Measurements from ENCODE around the gene DNAH3.

DNAH3 gene

DNA sequence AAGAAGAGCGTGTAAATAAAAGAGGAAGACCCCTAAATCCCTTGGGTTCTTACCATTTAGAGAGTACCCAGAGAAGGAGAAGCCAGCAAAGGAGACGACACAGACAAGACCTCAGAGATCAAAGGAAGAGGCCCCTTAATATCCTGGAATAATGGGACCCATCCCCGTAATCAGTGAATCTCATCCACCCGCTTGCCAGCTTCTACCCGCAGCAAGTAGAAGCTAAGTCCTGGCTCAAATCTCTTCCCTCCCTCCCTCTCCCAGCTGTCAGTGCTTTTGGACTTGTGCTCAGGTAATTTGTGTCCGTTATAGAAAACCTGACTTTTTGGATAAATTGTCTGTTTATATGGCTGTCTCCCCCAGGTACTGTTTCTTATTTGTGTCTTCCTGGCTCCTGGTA, 248.2 kb downstream of the DNAH3 start:
- DNase-seq = no peak

DNA sequence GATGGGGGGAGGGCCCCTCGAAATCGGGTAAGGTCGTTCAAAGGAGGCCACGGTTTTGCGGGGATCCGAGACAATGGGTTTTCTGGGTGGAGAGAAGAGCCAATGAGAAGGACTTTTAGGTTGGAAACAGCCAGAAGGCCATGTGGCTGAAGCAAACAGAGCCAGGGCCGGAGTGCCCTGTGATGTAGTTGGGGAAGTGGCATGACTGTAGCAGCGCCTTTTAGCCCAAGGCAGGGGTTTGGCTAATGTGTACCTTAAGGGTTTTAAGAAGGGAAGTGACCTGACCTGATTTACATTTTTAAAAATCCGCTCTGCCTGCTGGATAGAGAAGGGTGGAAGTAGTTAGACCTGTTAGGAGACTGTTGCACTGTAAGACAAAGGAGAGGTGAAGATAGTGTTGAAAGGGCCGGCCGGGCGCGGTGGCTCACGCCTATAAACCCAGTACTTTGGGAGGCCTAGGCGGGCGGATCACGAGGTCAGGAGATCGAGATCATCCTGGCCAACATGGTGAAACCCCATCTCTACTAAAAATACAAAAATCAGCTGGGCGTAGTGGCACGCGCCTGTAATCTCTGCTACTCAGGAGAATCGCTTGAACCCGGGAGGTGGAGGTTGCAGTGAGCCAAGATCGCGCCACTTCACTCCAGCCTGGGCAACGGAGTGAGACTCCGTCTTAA, 249.1 kb downstream of the DNAH3 start:
- peak; percentile 64 for DNase-seq

DNA sequence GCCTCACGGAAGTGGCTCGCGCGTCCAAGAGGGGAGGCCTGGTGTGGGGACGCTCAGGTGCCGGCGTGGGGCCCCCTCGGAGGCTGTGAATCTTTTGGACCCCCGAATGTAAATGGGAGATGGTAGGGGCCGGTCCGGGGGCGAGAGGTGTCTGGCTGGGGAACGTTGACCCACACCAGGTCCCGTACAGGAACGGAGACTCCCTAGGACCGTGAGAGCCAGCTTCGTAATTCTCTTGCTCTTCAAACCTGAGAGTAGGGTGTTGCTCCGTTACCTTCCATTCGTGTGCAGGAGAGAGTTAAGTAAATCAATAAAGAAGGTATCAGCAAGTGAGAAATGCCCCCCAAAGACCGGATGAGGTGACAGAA, 249.6 kb downstream of the DNAH3 start:
- DNase-seq = peak; percentile 61

DNA sequence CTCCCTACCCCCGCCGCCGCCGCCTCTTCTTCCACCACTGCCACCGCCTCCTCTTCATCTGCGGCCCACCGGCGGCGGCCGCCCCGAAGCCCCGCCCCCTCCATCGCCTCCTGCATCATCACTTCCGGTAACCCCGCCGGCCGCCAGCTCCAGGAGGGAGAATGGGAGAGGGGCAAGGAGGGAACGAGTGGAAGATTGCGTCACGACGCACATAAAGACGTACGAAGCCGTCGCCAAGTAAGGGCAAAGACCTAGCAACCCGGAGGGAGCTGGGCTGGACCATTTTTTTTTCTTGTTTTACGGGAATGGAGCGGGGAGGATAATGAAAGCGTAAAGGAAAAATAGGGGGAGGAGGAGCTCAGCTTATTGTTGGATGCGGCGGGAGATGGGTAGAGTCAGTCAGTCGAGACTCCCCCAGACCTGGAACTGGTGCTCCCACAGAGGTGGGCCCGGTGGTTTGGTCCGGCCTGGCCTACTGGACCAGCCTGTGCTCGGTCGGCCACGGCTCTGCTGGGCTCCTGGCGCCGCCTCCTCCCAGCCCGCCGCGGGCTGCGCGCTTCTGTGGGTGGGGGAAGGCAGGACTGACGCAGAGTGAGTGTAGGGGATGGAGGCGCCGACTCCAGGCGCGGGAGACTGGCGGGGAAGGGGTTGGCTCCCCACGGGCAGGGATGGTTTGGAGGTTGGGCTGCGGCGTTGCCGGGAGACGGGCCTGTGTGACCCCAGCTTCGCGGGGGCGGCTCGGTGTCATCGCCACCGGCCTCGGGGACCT, 250.2 kb downstream of the DNAH3 start, which contains the start of the genes DCUN1D3 and LYRM1:
Gene DCUN1D3 (minus strand): TSS at position 60 of the 769 bp plus-strand sequence. CDS start 37,820 bp downstream, outside the sequence.
Gene LYRM1 (plus strand): TSS at position 473 of the 769 bp plus-strand sequence. CDS start 14,785 bp downstream, outside the sequence.
- peak; percentile 99 for DNase-seq

DNA sequence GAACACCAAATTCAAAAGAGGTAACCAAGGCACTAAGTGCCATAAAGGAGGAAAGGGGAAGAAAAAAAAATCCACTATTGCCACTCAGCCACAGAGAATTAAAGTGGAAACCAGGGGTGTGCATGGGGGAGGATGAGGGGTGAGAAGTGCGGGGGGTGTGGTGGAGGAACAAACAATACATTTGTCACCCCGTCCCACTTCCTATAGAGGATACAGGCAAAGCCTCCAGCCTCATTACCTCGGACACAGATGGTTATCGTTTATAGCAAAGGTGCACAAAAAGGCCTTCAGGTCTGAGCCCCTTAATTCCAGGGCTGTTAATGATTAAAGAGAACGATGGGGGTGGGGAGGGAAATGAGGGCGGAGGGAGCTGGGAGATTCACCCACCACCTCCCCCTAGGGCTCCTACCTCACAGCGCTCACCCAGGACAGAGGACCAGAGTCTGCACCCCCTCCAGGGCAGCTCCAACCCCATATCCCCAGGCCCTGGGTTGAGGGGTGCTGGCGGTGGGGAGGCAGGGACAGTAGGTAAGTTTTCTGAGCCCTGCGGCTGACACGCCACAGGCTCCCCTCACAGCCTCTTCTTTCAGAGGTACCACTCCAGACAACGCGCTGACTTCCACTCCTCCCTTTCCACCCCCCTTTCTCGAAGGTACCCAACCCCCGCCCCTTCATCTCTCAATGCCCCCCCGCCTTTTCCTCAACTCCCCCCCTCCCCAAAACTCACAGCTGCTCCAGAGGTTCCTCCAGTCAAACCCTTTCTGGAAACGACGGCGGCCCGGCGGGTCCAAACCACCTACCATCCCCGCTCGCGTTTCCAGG, 251.0 kb downstream of the DNAH3 start:
- peak; percentile 59 for DNase-seq

DNA sequence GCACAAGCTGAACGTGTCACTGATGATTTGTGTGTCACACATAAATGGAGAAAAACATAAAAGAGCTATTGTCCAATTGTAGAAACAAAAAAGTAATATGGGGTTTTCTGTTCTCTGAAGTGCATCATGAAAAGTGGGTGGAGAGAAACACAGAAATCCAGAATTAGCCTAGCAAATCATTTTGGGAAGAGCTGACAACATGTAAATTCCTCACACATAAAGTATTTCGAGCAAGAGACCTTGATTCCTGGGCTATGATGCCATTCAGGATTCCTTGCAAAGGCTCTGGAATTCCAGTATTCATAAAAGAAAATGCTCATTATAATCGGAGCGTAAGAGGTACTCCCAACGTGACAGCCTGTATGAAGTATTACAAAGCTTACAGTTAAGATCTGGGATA, 251.6 kb downstream of the DNAH3 start:
- no peak for DNase-seq

DNA sequence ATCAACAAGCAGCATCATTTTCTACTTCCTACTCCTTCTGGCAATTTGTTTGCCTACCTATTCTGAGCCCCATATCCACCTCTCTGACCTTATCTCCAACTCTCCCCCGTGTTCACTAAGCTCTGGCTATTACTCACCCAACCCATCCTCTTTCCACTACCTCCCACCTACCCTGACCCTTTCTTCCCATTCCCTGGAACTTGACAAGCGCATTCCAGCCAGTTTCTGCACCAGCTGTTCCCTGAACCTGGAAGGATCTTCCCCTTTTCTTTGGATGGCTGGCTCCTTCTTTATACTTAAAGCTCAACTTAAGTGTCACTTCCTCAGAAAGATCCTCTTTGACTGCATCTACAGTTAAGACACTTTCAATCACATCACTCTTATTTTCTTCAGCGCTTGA, 252.7 kb downstream of the DNAH3 start:
- DNase-seq = no peak

DNA sequence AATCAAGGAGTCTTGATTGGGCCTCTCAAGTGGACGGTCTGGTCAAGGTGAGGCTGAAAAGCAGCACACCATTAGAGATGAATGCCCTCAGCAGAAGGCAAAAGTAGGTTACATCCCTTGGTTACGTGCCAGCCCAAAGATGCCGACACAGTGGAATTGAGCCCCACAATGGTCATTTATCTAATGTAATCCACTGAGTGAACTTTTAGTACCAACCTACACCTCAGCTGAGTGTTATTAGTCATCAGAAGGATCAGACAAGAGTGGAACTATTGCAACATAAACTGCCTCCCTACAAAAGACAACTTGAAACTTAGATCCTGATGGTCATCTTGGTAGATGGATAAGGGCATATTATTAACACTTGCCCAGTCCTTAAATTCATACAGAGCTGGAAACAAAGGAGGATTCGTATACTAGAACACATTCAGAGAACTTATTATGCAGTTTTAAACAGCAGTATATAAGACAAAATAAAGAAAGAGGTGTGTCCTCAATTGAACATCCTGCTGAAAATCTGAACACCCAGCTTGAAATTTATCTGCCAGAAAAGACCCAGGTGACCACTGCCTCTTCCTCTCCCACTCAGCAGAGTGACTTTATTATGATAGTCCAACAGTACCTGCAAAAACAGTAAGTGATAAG, 253.3 kb downstream of the DNAH3 start:
- DNase-seq = no peak

DNA sequence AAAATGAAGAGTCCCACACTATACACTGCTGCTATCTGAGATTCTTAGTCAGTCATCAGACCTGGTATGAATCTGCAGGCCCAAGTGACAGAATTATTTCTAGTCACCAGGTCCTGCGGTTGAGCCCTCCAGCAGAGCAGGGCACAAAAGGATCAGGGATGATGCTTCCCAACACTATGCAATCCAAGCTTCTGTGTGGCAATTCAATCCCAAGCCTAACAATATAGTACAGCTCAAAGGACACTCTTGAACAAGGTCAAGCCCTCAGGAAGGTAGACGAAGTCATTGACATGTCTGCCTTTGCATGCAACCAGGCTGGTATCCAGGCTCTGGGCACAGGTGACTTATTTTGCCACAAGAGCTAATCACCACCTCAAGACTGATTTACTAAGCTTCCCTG, 256.3 kb downstream of the DNAH3 start:
- DNase-seq = no peak

DNA sequence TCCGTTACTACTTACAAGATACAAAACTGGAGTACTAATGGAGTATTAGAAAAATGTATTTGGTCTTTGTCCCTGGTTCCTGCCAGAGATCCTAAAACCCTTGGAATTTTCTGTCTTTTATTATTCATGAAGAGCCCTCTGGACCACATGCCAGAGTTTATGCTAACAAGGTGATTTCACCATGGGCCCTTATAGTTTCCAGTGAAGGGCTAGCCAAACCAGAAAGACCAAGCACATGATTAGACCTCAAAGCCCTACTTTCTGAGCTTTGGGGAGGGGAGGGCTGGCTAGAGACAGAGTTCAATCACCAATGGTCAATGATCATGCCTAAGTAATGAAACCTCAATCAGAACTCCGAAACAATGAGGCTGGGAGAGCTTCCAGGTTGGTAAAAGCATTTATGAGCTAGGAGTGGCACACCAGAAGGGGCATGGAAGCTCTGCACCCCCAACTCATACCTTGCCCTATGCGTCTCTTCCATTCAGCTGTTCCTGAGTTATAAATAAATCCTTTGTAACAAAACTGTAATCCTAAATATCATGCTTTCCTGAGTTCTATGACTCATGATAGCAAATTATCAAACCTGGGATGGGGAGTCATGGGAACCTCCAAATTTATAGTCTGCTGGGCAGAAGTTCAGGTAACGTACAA, 260.9 kb downstream of the DNAH3 start:
- DNase-seq = no peak

DNA sequence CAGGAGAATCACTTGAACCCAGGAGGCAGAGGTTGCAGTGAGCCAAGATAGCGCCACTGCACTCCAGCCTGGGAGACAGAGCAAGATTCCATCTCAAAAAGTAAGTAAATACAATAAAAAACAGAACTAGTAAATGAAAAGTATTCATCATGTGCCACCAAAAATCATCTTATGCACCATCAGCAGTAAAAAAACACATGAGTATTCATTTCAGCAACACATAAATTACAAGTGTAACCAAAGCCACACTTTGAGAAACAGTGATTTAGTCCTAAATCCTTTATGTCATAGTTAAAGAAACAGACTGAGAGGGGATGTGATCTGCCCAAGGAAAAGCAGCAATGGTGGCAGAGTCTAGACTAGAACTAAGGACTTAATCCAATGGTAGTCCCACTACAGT, 263.4 kb downstream of the DNAH3 start:
- no peak for DNase-seq

DNA sequence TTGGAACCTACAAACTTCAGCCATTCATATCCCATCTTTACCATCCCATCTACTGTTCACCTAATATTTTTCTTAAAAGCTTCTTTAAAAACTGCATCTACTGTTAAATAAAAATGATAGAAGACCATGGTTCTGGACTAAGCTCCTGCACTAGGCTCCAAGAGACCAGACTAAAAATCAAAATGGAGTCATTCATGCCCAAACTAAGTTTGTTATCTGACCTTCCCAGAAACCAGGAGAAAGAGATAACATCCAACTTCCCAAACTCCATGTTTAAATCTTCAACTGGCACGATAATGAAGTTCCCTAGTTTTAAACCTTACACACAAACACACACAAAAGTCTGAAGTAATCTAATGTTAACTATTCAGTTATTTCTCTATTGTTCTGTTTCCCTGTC, 264.3 kb downstream of the DNAH3 start:
- no peak for DNase-seq

DNA sequence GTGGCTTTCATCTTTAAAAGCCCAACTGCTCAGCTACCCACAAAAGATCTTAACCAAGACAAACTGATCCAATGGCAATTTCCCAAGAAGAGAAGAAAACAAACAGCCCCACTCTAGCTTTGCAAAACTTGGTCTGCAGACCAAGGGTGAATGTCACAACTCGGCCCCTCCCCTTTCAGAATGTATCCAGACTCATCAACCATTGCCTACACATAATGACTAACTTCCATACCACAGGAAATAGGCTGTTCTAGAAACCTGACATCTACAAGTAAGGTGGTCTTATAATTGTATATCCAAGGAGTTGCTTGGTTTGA, 266.4 kb downstream of the DNAH3 start:
- DNase-seq = no peak

DNA sequence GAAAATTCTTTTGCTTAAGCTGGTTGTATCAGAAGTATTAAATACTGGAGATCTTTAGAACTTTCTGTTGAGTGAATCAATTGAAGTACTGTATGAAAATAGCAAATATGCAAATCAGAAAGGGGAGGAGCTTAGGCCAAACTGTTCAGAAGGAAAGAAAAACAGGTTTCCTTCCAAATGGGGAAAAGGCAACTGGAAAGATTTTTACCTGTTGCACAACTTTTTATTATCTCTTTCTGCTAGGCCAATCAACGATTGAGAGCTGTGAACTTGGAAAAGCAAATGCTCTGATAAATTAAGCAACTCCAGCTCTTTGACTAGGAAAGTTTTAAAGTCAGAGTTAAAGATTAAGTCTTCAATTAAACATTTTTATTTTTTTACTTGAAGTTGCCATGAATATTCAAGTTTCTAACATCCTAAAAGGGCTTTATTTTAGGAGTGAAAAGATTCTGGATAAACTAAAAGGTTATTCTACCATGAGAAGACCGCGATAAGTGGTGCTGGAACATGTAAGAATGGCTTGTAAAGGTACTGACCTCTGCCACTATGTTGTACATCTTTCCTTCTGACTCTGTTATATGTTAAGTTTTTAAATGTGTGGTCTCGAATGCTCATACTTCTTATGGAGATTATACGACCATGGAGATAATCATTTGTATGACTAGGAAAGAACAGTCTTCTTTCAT, 266.9 kb downstream of the DNAH3 start:
- no peak for DNase-seq

Data from NCI-H69 (cell line).